HG02610 (cell line): Measurements from ENCODE around the gene CLEC16A.
A peak's percentile ranks its signal among the peaks of the same experiment; 100 is the strongest.
"Not testable (repeated sequence)": the region's sequence is repeated elsewhere in the genome, so short reads cannot be mapped to it uniquely, and the experiment has no call there.

Experiments used
- ATAC-seq: cut with Tn5 transposase; IDR thresholded peaks from one replicate; pipeline ENCODE4 v1.9.1; 2021; ENCODE audit warnings: mild to moderate bottlenecking, moderate library complexity; ENCODE audit not compliant: unreplicated experiment

Gene CLEC16A

DNA sequence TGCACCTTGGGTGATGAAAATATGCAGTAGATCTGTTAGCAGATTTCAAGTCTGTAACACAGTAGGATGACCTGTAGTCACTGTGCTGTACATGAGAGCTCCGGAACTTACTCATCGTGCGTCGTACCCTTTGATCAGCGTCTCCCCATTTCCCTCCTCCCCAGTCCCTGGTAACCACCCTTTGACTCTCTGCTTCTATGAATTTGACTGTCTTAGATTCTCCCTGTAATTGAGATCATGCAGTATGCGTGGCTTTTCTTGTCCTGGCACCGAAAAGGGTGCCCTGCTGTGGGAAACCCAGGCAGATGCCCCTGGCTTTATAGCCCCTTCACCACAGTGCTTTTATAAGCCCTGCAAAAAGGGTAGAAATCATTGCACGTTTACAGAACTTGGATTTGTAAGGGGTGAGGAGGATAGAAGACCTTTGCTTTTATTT lies 20.5 kb downstream of the CLEC16A start:
- peak; percentile 64 for ATAC-seq

- ATAC-seq = peak; percentile 63
Observed at GRCh38 chr16:10965440-10966061, 21.2 kb downstream of the CLEC16A start.

- no peak for ATAC-seq
Observed at GRCh38 chr16:10966129-10966528, 21.8 kb downstream of the CLEC16A start.

DNA sequence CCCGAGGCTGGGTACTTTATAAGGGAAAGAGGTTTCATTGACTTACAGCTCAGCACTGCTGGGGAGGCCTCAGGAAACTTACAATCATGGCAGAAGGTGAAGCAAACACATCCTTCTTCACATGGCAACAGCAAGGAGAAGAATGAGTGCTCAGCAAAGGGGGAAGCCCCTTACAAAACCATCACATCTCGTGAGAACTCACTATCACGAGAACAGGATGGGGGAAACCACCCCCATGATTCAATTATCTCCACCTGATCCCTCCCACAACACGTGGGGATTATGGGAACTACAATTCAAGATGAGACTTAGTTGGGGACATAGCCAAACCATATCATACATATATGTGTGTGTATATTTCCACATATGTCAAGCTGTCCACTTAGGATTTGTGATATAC lies 22.2 kb downstream of the CLEC16A start:
- not testable (repeated sequence) for ATAC-seq

DNA sequence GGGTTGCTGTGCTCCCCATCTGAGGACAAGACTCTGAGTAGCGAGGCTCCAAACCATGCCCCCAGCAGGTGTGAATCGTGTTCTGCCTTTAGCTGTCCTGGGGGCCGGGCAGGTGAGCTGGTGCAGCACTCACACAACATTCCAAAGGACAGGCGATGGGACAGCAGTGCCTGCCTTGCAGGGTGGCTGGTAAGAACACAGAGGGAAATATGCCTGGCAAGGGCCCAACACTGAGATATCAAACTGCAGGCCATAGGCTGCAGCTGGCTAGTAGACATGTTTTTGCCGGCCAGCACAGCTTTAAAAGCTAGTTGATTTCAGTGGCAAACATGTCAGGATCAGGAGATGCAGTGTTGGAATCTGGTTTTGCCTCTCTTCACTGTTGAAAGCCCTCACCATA lies 23.6 kb downstream of the CLEC16A start:
- ATAC-seq = no peak

DNA sequence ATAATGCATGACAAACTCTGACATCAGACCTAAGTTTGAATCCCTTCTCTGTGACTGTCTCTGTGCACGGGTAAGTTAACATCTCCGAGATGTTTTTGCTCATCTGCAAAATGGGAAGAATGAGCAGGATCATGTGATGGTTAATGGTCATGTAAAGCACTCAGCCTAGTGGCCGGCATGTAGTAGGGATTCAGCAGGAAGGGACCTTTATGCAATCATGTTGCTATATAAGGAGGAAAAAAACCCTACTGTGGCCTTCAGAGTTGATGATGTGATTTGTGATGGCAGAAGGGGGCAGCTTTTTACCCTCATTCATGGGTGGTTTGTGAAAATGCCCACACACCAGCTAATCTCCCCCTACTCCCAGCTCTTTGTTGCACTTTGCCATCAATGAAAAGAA lies 24.1 kb downstream of the CLEC16A start:
- no peak for ATAC-seq

GRCh38 chr16:10969615-10970014 lies 25.3 kb downstream of the CLEC16A start:
- ATAC-seq = no peak

- ATAC-seq = no peak
Observed at GRCh38 chr16:10970065-10970464, 25.7 kb downstream of the CLEC16A start.

GRCh38 chr16:10971560-10971961 lies 27.2 kb downstream of the CLEC16A start:
- ATAC-seq = no peak

- no peak for ATAC-seq
Observed at GRCh38 chr16:10972108-10972818, 27.9 kb downstream of the CLEC16A start.

GRCh38 chr16:10972819-10973464 lies 28.6 kb downstream of the CLEC16A start:
- no peak for ATAC-seq

DNA sequence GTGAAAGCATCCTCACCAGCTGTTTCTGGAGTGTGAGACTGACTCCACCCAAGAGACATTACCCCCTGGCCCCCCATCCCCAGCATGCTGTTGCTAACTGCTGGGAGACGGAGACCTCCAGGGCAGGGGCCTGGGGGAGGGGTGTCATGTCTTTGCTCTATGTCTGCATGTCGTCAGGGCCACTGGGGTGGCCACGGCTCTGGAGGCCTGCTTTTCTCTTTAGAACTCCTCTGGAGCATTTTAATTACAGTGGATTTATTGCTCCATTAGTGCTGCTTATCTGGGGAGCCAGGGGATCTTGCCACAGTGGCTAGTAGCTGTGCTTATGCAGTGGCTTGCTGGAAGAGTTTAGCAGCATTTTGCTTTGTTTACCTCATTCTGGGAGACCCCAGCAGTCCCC lies 32.3 kb downstream of the CLEC16A start:
- no peak for ATAC-seq

DNA sequence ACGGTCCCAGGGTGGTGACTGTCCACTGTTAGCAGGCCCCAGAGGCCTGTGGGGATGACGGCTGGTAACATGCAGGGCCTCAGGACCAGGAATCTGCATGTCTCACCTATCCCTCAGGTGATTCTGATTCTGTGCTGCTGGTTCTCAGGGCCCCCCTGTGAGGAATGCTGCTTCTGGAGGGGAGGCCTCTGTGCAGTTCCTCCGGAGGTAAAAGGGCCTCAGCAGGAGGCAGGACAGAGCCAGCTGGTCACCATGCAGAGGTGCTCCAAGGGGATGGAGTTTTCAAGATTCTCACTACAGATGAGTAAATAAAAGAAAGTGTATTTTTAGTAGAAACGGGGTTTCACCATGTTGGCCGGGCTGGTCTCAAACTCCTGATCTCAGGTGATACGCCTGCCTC lies 33.8 kb downstream of the CLEC16A start:
- no peak for ATAC-seq

- ATAC-seq = no peak
Observed at GRCh38 chr16:10978871-10979446, 34.6 kb downstream of the CLEC16A start.

- ATAC-seq = no peak
Observed at GRCh38 chr16:10979717-10980601, 35.6 kb downstream of the CLEC16A start.

DNA sequence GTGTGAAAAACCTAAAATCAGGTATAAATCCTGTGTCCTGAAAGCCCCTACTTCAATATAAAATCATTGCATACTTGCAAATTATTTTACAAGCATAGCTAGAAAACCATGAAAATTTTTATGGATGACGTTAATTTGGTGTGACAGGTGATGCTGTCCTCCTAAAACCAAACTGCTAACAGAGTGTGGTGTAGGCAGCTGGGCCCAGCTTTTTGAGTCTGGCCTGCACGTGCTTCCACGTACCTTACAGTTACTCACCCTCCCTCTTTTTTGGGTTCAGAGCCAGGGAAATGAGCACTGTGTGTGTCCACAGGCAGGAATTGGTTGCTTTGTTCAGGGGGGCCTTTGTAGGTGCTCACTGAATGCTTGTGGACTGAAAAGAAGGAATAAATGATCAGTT lies 36.4 kb downstream of the CLEC16A start:
- no peak for ATAC-seq

DNA sequence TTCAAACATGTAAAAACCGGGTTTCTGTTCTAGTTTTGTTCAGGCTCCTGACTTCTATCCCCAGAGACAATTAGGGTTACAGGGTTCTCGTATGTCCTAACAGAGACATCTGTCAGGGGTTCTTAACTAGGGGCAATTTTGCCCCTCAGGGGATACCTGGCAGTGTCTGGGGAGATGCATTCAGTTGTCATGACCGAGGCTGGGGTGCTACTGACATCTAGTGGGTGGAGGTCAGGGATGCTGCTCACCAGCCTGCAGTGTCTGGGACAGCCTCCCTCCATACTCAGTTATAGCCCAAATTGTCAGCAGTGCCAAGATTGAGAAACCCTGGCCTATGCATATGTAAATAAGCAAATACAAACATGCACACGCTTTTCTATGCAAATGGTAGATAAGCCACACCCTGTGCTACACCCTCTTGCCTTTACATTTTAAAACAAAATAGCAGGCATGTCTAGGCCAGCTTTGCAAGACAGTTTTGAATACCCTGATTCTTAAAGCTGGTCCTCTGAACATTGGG lies 37.4 kb downstream of the CLEC16A start:
- ATAC-seq = peak; percentile 56

GRCh38 chr16:10982465-10983150 lies 38.2 kb downstream of the CLEC16A start:
- no peak for ATAC-seq

DNA sequence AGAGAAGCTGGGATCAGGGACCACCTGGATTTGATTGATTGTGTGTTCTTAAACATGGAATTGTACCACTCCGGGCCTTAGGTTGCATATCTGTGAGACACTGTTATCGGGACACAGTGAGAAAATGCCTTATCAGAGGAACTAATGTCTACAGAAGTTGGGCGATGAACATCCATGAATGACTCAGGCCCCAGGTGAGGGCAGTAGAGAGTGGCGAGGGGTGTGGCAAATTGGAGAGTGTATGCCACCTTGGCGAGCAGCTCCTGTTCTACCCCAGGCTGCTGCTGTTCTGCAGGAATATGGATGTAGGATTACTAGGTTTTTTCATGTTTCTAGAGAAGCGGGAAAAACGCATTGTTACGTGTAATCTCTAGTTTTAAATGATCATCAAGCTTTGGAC lies 38.8 kb downstream of the CLEC16A start:
- ATAC-seq = no peak

GRCh38 chr16:10984509-10984908 lies 40.1 kb downstream of the CLEC16A start:
- no peak for ATAC-seq
